Stimulated activated CD4-positive, alpha-beta T cell treated with anti-CD3 and anti-CD28 coated beads, TNF-alpha, amount 100 ng/mL, for 48 hours (primary cell): ENCODE results near the gene OR11G2.
"Not testable (repeated sequence)": the region's sequence is repeated elsewhere in the genome, so short reads cannot be mapped to it uniquely, and the experiment has no call there.

Experiments used
- DNase-seq, 3 donors: peaks; one replicate each; pipeline ENCODE4 v3.0.0-alpha.2; 2020; ENCODE audit warnings: low read depth in 3 of 3

The OR11G2 gene

GRCh38 chr14:20223410-20223809 is 32.7 kb downstream of the OR11G2 start, which contains the start of gene OR11H6:
OR11H6 (plus strand) TSS chr14:20223710; CDS start chr14:20223710, 0 bp downstream.
- DNase-seq = no peak

GRCh38 chr14:20228681-20229080 is 38.0 kb downstream of the OR11G2 start, which contains the start of gene OR11H7:
OR11H7 (plus strand) TSS chr14:20228981.
- DNase-seq = no peak

- DNase-seq = not testable (repeated sequence)
Measured at GRCh38 chr14:20235415-20235814, 44.7 kb downstream of the OR11G2 start.

DNA sequence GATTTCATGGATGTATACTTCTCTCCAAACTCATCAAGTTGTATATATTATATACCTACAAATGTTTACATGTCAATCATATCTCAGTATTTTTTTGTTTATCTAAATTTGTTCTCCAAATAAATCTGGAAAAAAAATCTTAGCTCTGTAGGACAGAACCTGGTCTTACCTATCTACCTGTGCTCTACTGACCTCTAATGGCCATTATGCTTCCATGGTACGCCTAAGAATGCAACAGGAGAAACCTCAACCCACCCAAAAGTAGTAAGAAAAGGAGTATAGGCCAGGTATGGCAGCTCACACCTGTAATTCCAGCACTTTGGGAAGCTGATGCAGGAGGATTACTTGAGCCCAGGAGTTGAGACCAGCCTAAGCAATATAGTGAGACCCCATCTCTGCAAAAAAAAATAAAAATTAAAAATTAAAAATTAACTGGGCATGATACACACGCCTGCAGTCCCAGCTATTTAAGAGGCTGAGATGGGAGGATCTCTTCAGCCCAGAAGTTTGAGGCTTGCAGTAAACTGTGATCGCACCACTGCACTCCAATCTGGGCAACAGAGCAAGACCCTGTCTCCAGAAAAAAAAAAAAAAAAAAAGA is 57.0 kb downstream of the OR11G2 start:
- DNase-seq = no peak
